TTC549 (cell line): ENCODE measurements around the gene DGCR2.

Source experiments
- FAIRE-seq: peaks from 2 replicates; lab custom pipeline; 2012; peaks lifted over from hg19 to GRCh38; lab: Jason Lieb, UNC

DGCR2 gene

GRCh38 chr22:19146215-19146968 is 24.2 kb upstream of the DGCR2 start:
- no peak for FAIRE-seq

GRCh38 chr22:19143967-19144400 is 21.8 kb upstream of the DGCR2 start:
- no peak for FAIRE-seq

GRCh38 chr22:19143212-19143611 is 21.0 kb upstream of the DGCR2 start:
- no peak for FAIRE-seq

- no peak for FAIRE-seq
Observed at GRCh38 chr22:19142394-19142793, 20.2 kb upstream of the DGCR2 start.

GRCh38 chr22:19139974-19140373 is 17.8 kb upstream of the DGCR2 start:
- no peak for FAIRE-seq

GRCh38 chr22:19139001-19139356 is 16.8 kb upstream of the DGCR2 start:
- no peak for FAIRE-seq

GRCh38 chr22:19138217-19139000 is 16.2 kb upstream of the DGCR2 start:
- FAIRE-seq = no peak

- FAIRE-seq = no peak
Observed at GRCh38 chr22:19137384-19138216, 15.4 kb upstream of the DGCR2 start.

- FAIRE-seq = no peak
Observed at GRCh38 chr22:19136915-19137314, 14.7 kb upstream of the DGCR2 start.

- FAIRE-seq = no peak
Observed at GRCh38 chr22:19134874-19135273, 12.7 kb upstream of the DGCR2 start.

- FAIRE-seq = no peak
Observed at GRCh38 chr22:19134176-19134831, 12.1 kb upstream of the DGCR2 start.

GRCh38 chr22:19133561-19133960 is 11.3 kb upstream of the DGCR2 start:
- FAIRE-seq = no peak

GRCh38 chr22:19132693-19133400 is 10.6 kb upstream of the DGCR2 start:
- FAIRE-seq = no peak

- no peak for FAIRE-seq
Observed at GRCh38 chr22:19132153-19132552, 9.9 kb upstream of the DGCR2 start.

- no peak for FAIRE-seq
Observed at GRCh38 chr22:19131685-19132015, 9.4 kb upstream of the DGCR2 start.

- FAIRE-seq = no peak
Observed at GRCh38 chr22:19130959-19131684, 8.9 kb upstream of the DGCR2 start, which contains the start of gene TSSK2. Gene TSSK2 (plus strand): TSS chr22:19131308. CDS start chr22:19131400, 92 bp downstream.

- FAIRE-seq = no peak
Observed at GRCh38 chr22:19129871-19130270, 7.7 kb upstream of the DGCR2 start.

GRCh38 chr22:19128946-19129727 is 6.9 kb upstream of the DGCR2 start:
- FAIRE-seq = no peak

GRCh38 chr22:19128009-19128401 is 5.8 kb upstream of the DGCR2 start:
- FAIRE-seq = no peak

GRCh38 chr22:19127329-19128008 is 5.3 kb upstream of the DGCR2 start:
- FAIRE-seq = no peak
